Head of caudate nucleus (tissue), 42 donors: ENCODE data around the gene SGPP1.
"Not testable (repeated sequence)": the region's sequence is repeated elsewhere in the genome, so short reads cannot be mapped to it uniquely, and the experiment has no call there.

Experiments used
- DNase-seq, 42 donors: peaks; one replicate each; pipeline versions ENCODE4 v3.0.0 to v3.0.0-alpha.2; 2020 to 2021; ENCODE audit warnings: mixed read lengths in 7 of 42
- intact Hi-C: fragments of 100-400 bp; cut with DNase I; formaldehyde crosslinking; loops from one replicate; pipeline ENCODE4 v1.15.0; 2022

SGPP1 gene

DNA sequence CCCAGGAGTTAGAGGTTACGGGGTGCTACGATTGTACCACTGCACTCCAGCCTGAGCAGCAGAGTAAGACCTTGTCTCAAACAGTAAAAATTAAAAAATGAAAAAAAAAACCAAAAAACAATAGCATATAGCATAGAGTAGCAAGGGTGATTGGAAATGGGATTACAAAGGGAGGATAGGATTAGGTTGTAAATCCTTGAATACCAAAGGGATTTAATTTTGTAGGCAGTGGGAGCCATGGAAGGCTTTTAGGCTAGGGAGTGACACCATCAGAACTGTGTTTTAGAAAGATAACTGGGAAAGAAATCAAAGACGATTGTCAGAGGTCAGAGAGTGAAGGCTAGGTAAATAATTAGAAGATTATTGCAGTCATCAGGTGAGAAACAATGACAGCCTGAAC is 2.8 kb upstream of the SGPP1 start:
- intact Hi-C loops: no loop called here

DNA sequence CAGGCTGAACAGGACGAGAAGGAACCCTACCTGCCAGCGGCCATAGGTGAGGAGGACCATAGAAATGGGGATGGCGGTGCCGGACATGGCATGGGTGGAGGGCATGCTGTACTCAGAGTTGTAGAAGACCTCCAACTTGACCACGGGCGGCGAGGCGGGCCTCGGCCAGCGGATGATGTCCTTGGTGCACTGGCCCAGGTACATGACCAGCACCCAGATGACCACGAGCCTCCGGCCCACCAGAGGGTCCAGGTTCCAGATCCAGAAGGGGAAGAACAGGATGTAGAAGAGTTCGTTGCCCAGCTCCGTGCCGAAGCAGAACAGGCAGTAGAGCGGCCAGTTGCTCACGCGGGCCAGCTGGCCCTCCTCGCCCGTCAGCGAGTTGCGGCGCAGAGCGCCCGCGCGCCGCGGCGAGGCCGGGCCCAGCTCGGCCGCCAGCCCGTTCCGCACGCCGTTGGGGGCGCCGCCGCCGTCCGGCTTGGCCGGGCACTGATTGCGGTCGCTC is 582 bp downstream of the SGPP1 start:
- intact Hi-C loops: loop anchor here (5.0 kb wide), 2 partner anchors 85 to 185 kb away; partner anchors contain the start of genes PPP2R5E and WDR89
- peak in 41 of 42 donors; percentile 9 to 70 (median 42) for DNase-seq

More for the DNA sequence above, 2.8 kb upstream of the SGPP1 start:
- DNase-seq: no peak

DNA sequence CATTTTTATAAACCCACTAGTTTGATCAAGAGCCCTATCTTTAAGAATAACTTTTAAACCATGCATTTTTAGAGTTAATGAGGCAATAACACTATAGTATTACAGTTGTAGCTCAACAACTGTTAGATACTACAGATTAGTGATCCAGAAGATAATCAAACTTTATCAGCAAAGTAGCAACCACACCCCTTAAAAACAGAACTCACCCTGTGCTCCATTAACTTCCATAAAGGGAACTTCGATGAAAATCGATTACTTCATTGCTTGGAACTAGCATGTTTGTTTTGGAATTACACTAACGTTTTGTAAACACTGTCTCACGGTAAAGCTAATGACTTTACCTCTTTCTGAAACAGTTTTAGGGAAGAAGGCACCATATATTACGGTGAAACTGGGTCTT is 1.4 kb downstream of the SGPP1 start:
- intact Hi-C loops: loop anchor here (5.0 kb wide), 2 partner anchors 84 to 184 kb away; partner anchors contain the start of genes PPP2R5E and WDR89
- DNase-seq: no peak

DNA sequence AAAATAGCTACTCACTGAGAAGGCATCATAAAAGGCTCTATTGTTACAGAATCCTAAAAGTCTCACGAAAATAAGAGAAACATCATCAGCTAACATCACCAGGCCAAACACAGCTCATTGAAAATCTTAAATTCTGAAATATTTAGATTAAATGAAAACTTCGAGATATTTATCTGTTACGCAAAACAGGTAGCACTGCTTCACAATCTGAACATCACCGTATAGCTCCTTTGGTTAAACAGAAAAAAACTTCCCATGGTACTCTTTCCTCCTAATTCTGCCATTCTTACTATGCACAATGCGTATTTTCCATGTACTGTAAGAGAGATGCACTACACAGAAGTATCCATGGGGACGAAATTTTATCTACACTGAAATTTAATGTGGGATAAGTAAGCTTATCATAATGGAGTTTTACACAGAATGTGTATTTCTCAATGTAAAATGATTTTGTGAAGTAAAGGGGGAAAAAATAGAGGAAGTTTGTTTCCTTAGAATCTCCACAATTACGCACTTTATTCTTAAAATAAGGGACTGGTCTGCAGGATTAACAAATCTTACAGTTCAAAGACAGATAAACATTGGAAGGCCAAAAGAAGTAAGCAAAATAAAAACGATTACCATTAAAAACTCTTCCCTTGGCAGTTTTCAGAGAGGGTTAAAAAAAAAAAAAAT is 1.9 kb downstream of the SGPP1 start:
- intact Hi-C loops: loop anchor here (5.0 kb wide), 2 partner anchors 84 to 184 kb away; partner anchors contain the start of genes PPP2R5E and WDR89

DNA sequence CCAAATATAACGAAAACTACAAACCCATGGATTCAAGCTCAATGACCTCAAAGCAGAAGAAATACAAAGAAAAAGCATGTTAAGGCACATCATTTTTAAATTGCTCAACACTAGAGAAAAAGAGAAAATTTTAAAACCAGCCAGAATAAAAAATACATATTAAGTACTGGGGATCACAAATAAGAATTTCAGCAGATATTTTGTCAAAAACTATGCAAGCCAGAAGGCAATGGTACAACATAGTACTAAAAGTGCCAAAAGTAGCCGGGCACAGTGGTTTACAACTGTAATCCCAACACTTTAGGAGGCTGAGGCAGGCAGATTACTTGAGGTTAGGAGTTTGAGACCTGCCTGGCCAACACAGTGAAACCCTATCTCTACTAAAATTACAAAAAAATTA is 10.2 kb downstream of the SGPP1 start:
- intact Hi-C loops: no loop called here
- no peak for DNase-seq

More for the DNA sequence above, 1.9 kb downstream of the SGPP1 start:
- no peak for DNase-seq

DNA sequence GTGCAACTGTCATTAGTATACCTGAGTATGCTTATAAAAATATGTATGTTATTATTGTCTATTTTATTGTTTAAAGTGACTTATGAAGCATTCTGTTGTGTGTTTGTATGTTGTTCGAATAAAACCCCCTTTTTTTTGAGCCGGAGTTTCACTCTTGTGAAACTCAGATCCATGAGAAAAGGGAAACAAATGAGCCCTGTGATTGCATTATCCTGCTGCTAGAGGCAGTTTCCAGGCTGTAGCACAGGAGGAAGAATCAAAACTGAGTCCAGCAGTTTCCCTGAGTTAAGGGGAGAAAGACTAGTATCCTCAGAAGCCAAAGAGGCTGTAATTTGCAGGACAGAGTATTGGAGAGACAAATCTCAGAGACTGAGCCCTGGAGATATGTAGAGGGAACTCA is 12.5 kb downstream of the SGPP1 start:
- intact Hi-C loops: no loop called here
- no peak for DNase-seq

DNA sequence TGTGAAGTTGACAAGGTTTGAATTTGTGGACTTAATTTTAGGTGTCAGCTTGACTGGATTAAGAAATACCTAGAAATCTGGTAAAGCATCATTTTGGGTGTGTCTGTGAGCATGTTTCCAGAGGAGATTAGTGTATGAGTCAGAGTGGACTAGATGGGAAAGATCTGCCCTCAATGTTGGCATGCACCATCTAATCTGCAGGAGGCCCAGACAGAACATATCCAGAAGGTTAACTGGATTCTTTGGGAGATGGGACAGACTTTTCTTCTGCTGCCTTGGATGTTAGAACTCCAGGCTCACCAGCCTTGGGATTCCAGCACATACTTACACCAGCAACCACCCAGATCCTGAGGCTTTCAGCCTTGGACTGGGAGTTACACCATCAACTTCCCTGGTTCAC is 14.1 kb downstream of the SGPP1 start:
- DNase-seq: no peak
- intact Hi-C loops: no loop called here

DNA sequence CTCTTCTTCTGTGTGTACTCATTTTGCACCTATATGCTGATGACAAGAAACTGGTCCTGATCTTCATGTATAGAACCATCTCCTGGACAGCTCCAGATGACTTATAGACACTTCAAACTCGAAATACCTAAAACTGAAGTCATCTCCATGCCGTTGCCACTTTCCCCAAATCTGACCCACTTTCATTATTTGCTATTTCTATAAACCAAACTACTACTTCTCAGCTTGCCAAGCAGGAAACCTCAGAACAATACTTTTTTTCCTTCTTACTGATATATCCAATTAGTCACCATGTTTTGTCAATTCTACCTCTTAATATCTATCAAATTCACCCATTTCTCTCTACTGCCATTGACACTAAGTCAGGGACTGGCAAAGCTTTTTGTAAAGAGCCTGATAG is 14.8 kb downstream of the SGPP1 start:
- intact Hi-C loops: no loop called here
- no peak for DNase-seq

DNA sequence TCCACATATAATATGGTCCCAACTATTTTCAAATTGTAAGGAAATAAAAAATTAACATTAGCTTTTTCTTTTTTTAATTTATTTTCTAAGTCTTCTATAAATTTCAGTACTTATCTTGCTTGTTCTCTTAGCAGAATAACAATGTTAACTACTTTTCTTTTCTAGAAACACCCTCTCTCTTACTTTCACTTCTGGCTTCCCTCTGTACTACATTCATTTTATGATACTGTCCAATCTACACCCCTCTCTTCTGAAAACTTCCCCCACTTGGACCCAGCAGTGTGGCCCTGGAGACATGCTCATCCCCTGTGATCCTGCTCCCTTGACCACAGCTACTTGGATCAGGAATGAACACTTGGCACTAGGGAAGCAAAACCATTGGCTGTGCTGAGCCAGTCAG is 15.7 kb downstream of the SGPP1 start:
- intact Hi-C loops: no loop called here
- DNase-seq: no peak

DNA sequence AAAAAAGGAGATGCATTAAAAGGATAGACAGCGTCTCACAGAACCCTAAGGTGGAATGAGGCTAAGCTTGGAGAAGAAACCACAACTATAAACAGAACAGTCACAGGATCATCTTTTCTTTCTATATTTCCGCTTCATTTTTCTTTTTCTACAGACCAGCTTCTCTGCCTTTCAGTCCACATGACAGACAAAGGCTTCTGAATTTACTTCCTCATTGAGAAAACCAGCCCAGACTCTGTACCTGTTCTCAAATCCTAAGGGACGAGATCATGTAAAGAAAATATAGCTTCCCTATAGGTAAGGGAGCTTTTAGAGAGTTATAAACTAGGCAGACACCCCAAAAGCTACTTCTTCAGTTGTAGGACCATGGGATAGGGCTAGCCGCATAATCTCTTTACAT is 17.4 kb downstream of the SGPP1 start:
- no peak for DNase-seq
- intact Hi-C loops: no loop called here

DNA sequence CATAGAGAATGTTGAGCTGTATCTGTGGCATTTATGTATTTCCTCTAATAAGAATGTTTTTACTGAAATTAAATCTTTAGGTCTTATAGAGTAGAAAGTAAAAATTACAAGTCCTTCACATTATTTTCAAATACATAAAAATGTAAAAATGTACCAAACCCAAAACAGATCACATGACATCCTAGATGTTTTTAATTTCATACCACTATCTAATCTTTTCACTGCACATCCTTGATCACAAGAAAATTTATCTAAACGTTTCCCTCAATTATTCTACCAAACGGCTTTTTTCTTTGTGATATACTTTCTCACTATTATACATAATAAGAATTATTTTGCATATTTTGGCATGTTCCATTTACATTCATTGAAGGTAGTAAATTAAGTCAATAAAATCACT is 18.3 kb downstream of the SGPP1 start:
- intact Hi-C loops: no loop called here
- no peak for DNase-seq

DNA sequence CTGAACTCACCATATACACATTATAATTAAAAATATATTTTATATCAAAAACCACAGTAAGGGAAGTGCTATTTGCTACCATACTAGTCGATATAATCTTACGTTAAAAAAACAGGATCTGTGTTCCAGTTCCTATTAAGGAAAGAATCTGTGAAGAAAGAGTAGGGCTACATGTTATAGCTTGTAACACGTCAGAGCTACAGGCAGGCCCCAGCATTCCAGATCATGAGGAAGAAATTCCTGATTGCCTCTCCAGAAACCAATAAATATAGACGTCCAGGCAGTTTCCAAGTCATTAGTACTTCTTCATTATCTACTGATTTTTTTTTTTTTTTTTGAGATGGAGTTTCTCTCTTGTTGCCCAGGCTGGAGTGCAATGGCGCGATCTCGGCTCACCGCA is 20.6 kb downstream of the SGPP1 start:
- DNase-seq: no peak
- intact Hi-C loops: no loop called here

DNA sequence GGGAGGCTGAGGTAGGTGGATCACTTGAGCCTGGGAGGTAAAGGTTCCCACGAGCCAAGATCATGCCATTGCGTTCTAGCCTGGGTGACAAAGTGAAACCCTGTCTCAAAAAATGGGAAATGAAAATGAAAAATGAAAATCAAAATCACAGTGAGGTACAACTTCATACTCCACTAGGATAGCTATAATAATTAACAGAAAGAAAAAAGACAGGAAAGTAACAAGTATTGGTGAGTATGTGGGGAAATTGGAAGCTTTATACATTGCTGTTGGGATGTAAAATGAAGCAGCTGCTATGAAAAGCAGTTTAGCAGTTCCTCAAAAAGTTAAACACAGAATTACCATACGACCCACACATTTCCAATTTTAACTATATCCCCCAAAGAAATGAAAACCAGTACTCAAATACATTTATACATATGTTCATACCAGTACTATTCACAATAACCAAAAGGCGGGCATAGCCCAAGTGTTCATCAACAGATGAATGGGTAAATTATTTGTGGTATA is 22.2 kb downstream of the SGPP1 start:
- DNase-seq: no peak
- intact Hi-C loops: no loop called here

DNA sequence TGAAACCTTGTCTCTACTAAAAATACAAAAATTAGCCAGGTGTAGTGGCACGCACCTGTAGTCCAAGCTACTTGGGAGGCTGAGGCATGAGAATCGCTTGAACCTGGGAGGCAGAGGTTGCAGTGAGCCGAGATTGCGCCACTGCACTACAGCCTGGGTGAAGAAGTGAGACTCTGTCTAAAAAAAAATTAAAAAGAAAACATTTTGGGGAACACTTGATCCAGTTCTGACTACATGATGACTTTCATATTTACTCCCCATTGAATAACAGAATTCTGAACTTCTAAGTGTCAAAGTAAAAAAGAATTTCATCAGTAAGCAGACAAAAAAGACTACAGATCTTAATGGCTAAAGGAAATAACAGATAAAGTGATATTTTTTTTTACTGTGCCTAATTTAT is 25.3 kb downstream of the SGPP1 start:
- DNase-seq, intact Hi-C loops: not testable (repeated sequence)

DNA sequence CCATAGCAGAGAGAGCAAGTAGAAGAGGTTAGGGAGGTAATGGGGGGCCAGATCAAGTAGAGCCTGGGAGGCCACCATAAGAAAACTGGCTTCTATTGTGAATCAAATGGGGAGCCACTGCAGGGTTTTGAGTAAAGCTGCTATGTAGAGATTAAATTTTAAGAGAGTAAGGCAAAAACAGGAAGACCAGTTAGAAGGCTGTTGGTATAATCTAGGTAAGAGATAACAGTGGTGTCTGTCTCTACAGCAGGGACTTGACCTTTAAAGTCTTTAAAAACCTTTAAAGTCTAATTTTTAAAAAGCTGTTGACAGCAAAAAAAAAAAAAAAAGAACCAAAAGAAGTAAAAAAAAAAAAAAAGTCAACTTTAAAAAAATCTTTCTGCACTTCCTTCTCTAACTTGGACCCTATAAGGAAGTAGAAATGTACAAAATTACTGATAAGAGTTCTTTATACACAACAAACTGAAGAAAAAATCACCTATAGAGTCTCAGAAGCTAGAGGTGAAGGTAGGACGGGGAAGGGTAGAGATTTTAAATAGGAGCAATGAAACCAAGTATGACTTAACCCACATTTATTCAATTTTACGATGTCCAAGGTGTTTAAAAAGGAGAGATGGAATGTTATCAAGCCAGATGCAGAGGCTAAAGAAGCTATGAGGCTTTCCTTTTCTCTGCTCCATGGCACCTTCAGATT is 26.1 kb downstream of the SGPP1 start:
- intact Hi-C loops: no loop called here
- no peak for DNase-seq

DNA sequence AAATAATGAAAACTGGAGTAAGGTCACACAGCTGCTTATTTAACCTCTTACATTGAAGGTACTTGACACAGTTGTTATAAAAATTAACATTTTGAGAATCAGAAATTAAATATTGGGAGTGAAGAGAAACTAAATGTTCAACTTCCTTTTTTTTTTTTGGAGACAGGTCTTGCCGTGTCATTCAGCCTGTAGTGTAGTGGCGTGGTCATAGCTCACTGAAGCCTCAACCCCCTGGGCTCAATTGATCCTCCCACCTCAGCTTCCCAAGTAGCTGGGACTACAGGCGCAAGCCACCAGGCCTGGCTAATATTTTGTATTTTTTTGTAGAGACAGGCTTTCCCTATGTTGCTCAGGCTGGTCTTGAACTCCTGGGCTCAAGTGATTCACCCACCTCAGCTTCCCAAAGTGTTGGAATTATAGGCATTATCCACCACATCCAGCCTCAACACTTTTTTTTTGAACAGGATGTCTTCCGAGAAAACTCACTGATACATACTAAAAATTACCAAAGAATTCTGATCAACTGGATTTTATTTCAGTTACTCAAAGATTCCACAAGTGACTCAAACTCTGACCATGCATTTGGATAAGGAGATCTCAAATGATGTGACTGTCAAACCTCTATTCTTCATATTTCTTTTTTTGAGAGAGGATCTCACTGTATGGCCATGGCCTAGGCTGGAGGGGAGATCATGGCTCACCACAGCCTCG is 35.4 kb downstream of the SGPP1 start:
- no peak for DNase-seq
- intact Hi-C loops: no loop called here

DNA sequence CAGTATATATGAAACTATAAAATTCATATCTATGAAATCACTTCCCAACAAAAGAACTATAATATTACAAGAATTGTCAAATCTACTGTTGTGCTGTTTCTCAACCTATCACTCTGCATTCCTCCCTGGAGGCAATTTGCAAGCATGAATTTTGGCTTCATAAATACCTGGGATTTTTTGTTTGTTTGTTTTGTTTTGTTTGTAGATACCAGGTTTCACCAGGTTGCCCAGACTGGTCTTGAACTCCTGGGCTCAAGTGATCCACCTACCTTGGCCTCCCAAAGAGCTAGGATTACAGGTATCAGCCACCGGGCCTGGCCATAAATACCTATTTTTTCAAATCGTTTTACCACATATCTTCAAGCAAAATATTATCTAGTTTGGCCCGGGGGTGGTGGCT is 38.7 kb downstream of the SGPP1 start:
- intact Hi-C loops: no loop called here
- no peak for DNase-seq

DNA sequence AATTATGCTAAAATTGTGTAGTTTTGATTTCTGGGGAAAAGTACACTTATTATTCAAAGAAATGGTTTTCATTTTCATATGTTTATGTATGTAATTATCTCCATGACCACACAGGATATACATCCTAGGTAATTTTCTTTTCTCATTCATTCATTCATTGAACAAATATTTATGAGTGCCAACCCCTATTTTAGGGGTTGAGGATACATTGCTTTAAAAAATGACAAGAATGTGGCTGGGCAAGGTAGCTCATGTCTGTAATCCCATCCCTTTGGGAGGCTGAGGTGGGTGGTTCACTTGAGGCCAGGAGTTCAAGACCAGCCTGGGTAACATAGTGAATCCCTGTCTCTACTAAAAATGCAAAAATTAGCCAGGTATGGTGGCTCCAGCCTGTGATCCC is 40.9 kb downstream of the SGPP1 start:
- DNase-seq: no peak
- intact Hi-C loops: no loop called here

DNA sequence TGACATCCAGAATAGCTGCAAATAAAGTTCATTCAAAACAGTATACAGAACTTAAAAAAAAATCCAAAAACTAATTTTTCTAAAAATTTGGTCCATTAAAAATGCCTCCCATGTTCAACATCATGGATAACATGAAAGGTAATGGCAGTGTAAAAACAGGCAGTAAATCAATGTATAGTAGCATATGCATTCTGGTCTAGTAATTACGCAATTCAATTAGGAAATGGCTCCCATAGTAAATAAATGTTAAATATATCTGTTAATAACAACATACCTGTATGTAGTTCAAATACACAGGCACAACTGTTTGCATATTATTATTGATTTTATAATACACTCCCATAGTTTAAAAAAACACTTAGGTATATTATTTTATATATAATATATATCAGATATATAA is 42.5 kb downstream of the SGPP1 start:
- intact Hi-C loops: no loop called here
- DNase-seq: no peak
